ENCODE measurements around the gene OR10A5.
"Not testable (repeated sequence)": the region's sequence is repeated elsewhere in the genome, so short reads cannot be mapped to it uniquely, and the experiment has no call there.

OR10A5 gene

DNA sequence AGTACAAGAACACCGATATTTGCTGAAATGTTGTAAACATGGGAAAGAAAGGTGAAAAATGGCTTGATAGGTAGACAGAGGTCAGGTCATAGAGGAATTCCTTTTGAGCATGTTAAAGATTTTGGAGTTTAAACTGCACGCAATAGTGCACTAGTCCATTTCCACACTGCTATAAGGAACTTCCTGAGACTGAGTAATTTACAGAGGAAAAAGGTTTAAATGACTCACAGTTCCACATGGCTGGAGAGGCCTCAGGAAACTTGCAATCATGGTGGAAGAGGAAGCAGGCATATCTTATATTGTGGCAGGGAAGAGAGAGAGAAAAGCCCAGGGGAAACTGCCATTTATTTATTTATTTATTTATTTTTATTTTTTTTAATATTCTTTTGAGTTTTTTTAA is 5.0 kb downstream of the OR10A5 start:
- Mint-ChIP-seq H3K4me1 (ENCODE audit: low read depth) (no peaks in the 10 kb centered on the region), H3K4me3 (no peak overlapping the region), H3K36me3 (ENCODE audit: low read depth) (no peaks in the 10 kb centered on the region), H3K27me3 (peaks cover 11% of the 10 kb centered on the region), H3K9me3 (peaks cover 13% of the 10 kb centered on the region), H3K27ac (no peak overlapping the region)
- no peak for DNase-seq

DNA sequence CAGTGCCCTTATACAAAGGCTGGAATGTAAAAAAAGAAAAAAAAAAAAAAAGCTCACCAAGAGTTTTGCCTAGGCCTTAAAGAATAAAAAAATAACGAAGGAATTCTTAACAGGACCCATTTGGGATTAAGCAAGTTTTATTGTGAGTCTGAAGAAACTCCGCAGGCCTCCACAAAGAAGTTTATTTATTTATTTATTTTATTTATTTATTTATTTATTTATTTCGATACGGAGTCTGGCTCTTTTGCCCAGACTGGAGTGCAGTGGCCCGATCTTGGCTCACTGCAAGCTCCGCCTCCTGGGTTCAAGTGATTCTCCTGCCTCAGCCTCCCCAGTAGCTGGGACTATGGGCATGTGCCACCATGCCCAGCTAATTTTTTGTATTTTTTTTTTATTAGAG is 9.3 kb downstream of the OR10A5 start:
- not testable (repeated sequence) for H3K4me1 Mint-ChIP-seq (ENCODE audit: low read depth); H3K27ac Mint-ChIP-seq; DNase-seq; H3K36me3 Mint-ChIP-seq (ENCODE audit: low read depth); H3K4me3 Mint-ChIP-seq
- Mint-ChIP-seq H3K9me3 (peaks cover 13% of the 10 kb centered on the region), H3K27me3 (peaks cover 18% of the 10 kb centered on the region)

- H3K4me3 Mint-ChIP-seq: no peak overlapping the region
- peaks cover 8% of the 10 kb centered on the region for H3K4me1 Mint-ChIP-seq (ENCODE audit: low read depth)
- H3K27me3 Mint-ChIP-seq: peaks cover 22% of the 10 kb centered on the region
- no peak overlapping the region for H3K27ac Mint-ChIP-seq
- no peaks in the 10 kb centered on the region for H3K36me3 Mint-ChIP-seq (ENCODE audit: low read depth)
- DNase-seq: no peak
- peaks cover 13% of the 10 kb centered on the region for H3K9me3 Mint-ChIP-seq
Observed at GRCh38 chr11:6855971-6856541, 10.6 kb downstream of the OR10A5 start.

GRCh38 chr11:6856871-6857270 is 11.4 kb downstream of the OR10A5 start:
- H3K9me3 Mint-ChIP-seq: peaks cover 8% of the 10 kb centered on the region
- DNase-seq: no peak
- H3K4me3 Mint-ChIP-seq: no peak overlapping the region
- no peak overlapping the region for H3K27ac Mint-ChIP-seq
- peaks cover 23% of the 10 kb centered on the region for H3K27me3 Mint-ChIP-seq
- H3K36me3 Mint-ChIP-seq (ENCODE audit: low read depth): no peaks in the 10 kb centered on the region
- peaks cover 8% of the 10 kb centered on the region for H3K4me1 Mint-ChIP-seq (ENCODE audit: low read depth)

- H3K27ac Mint-ChIP-seq: no peak within 1 kb of the TSS
Observed at GRCh38 chr11:6862961-6863360, 17.5 kb downstream of the OR10A5 start, which contains the start of gene OR10A2. OR10A2 (plus strand) TSS chr11:6863057; CDS start chr11:6869755, 6,698 bp downstream.

GRCh38 chr11:6864438-6864837 is 19.0 kb downstream of the OR10A5 start:
- H3K9me3 Mint-ChIP-seq: no peaks in the 10 kb centered on the region
- H3K27ac Mint-ChIP-seq: no peak overlapping the region
- peaks cover 12% of the 10 kb centered on the region for H3K27me3 Mint-ChIP-seq
- H3K36me3 Mint-ChIP-seq (ENCODE audit: low read depth): no peaks in the 10 kb centered on the region
- DNase-seq: no peak
- H3K4me3 Mint-ChIP-seq: no peak overlapping the region
- no peaks in the 10 kb centered on the region for H3K4me1 Mint-ChIP-seq (ENCODE audit: low read depth)

More at GRCh38 chr11:6862961-6863360, 17.5 kb downstream of the OR10A5 start, which contains the start of gene OR10A2:
- Mint-ChIP-seq H3K27me3 (peaks cover 23% of the 10 kb centered on the region), H3K36me3 (ENCODE audit: low read depth) (no peaks in the 10 kb centered on the region), H3K4me3 (no peak within 1 kb of the TSS), H3K4me1 (ENCODE audit: low read depth) (no peaks in the 10 kb centered on the region), H3K9me3 (no peaks in the 10 kb centered on the region)
- no peak for DNase-seq

DNA sequence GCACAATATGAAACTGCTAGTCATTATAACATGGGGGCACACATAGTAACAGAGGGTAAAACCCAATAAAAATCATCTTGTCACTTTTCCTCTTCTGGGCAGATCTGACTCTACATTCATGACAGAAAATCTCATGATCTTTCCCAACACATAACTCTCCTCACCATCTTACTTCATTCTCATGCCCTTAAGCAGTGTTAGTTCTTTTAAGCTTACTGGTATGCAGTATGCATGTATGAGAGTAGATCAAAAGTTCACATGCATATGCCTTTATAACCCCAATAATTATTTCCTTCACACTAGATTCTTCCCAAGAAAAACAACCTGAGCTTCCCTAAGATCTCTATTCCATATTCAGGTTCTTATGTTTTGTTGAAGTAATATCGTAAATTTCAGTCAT is 25.8 kb downstream of the OR10A5 start:
- Mint-ChIP-seq H3K27me3 (peaks cover 17% of the 10 kb centered on the region), H3K4me1 (ENCODE audit: low read depth) (no peaks in the 10 kb centered on the region), H3K4me3 (no peak overlapping the region), H3K36me3 (ENCODE audit: low read depth) (no peaks in the 10 kb centered on the region), H3K27ac (no peak overlapping the region), H3K9me3 (no peaks in the 10 kb centered on the region)
- no peak for DNase-seq

DNA sequence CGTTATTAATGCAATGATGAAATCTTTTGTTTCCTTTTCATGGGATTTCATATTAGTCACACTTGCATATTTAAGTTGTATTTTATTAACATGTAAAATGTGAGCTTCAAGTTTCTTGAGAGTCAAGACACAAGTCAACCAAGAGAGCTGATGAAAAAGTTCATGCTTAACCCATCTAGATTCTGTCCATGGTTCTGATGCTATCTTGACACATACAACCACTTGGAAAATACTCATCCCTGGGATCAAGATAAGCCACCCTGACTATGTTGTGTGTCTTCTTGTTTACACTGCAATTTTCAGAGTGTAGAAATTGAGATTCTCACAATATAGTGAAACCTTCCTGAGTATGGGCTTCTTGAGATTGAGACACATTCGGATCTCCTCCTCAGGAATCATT is 30.3 kb downstream of the OR10A5 start:
- Mint-ChIP-seq H3K27me3 (peaks cover 11% of the 10 kb centered on the region), H3K4me1 (ENCODE audit: low read depth) (no peaks in the 10 kb centered on the region), H3K4me3 (no peak overlapping the region), H3K9me3 (no peaks in the 10 kb centered on the region), H3K36me3 (ENCODE audit: low read depth) (no peaks in the 10 kb centered on the region), H3K27ac (no peak overlapping the region)
- no peak for DNase-seq

- no peaks in the 10 kb centered on the region for H3K9me3 Mint-ChIP-seq
- no peak for DNase-seq
- H3K27me3 Mint-ChIP-seq: peaks cover 10% of the 10 kb centered on the region
- H3K4me3 Mint-ChIP-seq: no peak within 1 kb of the TSS
- H3K4me1 Mint-ChIP-seq (ENCODE audit: low read depth): no peaks in the 10 kb centered on the region
- no peak within 1 kb of the TSS for H3K27ac Mint-ChIP-seq
- H3K36me3 Mint-ChIP-seq (ENCODE audit: low read depth): no peaks in the 10 kb centered on the region
Observed at GRCh38 chr11:6876325-6876724, 30.8 kb downstream of the OR10A5 start, which contains the start of gene OR10A4. OR10A4 (plus strand) TSS chr11:6876625; CDS start chr11:6876648, 23 bp downstream.

DNA sequence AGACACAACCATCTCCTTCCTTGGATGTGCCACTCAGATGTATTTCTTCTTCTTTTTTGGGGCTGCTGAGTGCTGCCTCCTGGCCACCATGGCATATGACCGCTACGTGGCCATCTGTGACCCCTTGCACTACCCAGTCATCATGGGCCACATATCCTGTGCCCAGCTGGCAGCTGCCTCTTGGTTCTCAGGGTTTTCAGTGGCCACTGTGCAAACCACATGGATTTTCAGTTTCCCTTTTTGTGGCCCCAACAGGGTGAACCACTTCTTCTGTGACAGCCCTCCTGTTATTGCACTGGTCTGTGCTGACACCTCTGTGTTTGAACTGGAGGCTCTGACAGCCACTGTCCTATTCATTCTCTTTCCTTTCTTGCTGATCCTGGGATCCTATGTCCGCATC is 31.4 kb downstream of the OR10A5 start:
- no peak overlapping the region for H3K27ac Mint-ChIP-seq
- no peak for DNase-seq
- peaks cover 9% of the 10 kb centered on the region for H3K27me3 Mint-ChIP-seq
- H3K4me1 Mint-ChIP-seq (ENCODE audit: low read depth): no peaks in the 10 kb centered on the region
- no peaks in the 10 kb centered on the region for H3K9me3 Mint-ChIP-seq
- H3K4me3 Mint-ChIP-seq: no peak overlapping the region
- no peaks in the 10 kb centered on the region for H3K36me3 Mint-ChIP-seq (ENCODE audit: low read depth)

DNA sequence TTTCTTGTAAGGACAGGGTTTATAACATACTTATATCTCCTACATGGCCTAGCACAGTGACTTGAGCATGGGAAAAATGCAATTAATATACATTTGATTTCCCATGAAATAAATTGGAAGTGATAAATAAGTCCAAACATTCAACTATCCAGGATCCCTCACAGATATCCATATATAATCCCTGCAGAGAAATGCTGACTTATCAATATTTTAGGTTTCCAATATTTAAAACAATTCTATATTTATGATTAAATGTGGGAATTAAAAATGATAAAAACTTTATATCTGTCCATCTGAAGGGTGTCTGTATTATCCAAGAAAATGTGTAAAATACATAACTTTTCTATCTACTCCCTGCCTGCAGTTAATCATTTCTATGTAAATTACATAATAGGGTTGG is 37.3 kb downstream of the OR10A5 start:
- H3K36me3 Mint-ChIP-seq (ENCODE audit: low read depth): no peaks in the 10 kb centered on the region
- H3K27ac Mint-ChIP-seq: no peak overlapping the region
- H3K27me3 Mint-ChIP-seq: peaks cover 6% of the 10 kb centered on the region
- no peaks in the 10 kb centered on the region for H3K4me1 Mint-ChIP-seq (ENCODE audit: low read depth)
- no peak overlapping the region for H3K4me3 Mint-ChIP-seq
- no peak for DNase-seq
- no peaks in the 10 kb centered on the region for H3K9me3 Mint-ChIP-seq

DNA sequence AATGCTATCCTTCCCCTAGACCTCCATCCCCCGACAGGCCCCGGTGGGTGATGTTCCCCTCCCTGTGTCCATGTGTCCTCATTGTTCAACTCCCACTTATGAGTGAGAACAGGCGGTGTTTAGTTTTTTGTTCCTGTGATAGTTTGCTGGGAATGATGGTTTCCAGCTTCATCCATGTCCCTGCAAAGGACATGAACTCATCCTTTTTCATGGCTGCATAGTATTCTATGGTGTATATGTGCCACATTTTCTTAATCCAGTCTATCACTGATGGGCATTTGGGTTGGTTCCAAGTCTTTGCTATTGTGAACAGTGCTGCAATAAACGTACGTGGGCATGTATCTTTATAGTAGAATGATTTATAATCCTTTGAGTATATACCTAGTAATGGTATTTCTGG is 42.2 kb downstream of the OR10A5 start:
- not testable (repeated sequence) for DNase-seq; H3K4me3 Mint-ChIP-seq; H3K27ac Mint-ChIP-seq; H3K9me3 Mint-ChIP-seq; H3K36me3 Mint-ChIP-seq (ENCODE audit: low read depth); H3K4me1 Mint-ChIP-seq (ENCODE audit: low read depth)
- H3K27me3 Mint-ChIP-seq: peaks cover 13% of the 10 kb centered on the region

- peaks cover 8% of the 10 kb centered on the region for H3K27me3 Mint-ChIP-seq
Observed at GRCh38 chr11:6888830-6889229, 43.3 kb downstream of the OR10A5 start.

DNA sequence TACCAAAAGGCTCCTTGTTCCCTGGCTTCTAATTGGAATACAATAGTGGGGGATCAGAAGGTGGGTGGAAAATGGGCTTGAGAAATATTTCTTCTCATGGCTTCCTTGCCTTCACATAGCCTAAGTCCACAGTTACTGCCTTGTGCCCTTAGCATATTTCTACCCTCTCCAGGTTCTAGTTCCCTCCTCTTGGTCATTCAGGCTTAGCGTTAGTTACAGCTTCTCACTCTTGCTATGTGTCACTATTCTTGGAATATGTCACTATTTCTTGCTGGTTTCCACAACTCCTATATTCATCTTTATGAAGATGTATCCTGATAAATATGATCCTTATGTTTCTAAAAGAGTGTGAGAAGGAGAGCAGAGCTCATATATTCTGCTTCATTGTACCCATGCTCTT is 44.4 kb downstream of the OR10A5 start:
- Mint-ChIP-seq H3K27me3 (peaks cover 8% of the 10 kb centered on the region), H3K27ac (no peak overlapping the region), H3K9me3 (no peaks in the 10 kb centered on the region), H3K36me3 (ENCODE audit: low read depth) (no peaks in the 10 kb centered on the region), H3K4me3 (no peak overlapping the region), H3K4me1 (ENCODE audit: low read depth) (no peaks in the 10 kb centered on the region)
- DNase-seq: no peak

More at GRCh38 chr11:6888830-6889229, 43.3 kb downstream of the OR10A5 start:
- no peaks in the 10 kb centered on the region for H3K4me1 Mint-ChIP-seq (ENCODE audit: low read depth)
- no peak overlapping the region for H3K27ac Mint-ChIP-seq
- no peaks in the 10 kb centered on the region for H3K9me3 Mint-ChIP-seq
- no peak for DNase-seq
- no peak overlapping the region for H3K4me3 Mint-ChIP-seq
- no peaks in the 10 kb centered on the region for H3K36me3 Mint-ChIP-seq (ENCODE audit: low read depth)

- Mint-ChIP-seq H3K4me1 (ENCODE audit: low read depth) (no peaks in the 10 kb centered on the region), H3K27me3 (peaks cover 8% of the 10 kb centered on the region), H3K9me3 (no peaks in the 10 kb centered on the region), H3K36me3 (ENCODE audit: low read depth) (no peaks in the 10 kb centered on the region), H3K4me3 (no peak within 1 kb of the TSS), H3K27ac (no peak within 1 kb of the TSS)
- DNase-seq: no peak
Observed at GRCh38 chr11:6892400-6892799, 46.9 kb downstream of the OR10A5 start, which contains the start of gene OR2D2. OR2D2 (minus strand) TSS chr11:6892500; CDS start chr11:6892500, 0 bp downstream.

- Mint-ChIP-seq H3K27me3 (peaks cover 21% of the 10 kb centered on the region), H3K4me3 (no peak overlapping the region), H3K27ac (no peak overlapping the region), H3K4me1 (ENCODE audit: low read depth) (no peaks in the 10 kb centered on the region), H3K9me3 (no peaks in the 10 kb centered on the region), H3K36me3 (ENCODE audit: low read depth) (no peaks in the 10 kb centered on the region)
- DNase-seq: no peak
Observed at GRCh38 chr11:6894097-6894496, 48.6 kb downstream of the OR10A5 start.
